Articular chondrocyte of knee joint (primary cell): ENCODE results near the gene DYSF. TPM values are rescaled to one million over a fixed set of nuclear protein-coding genes. Genes with fewer than 3 reads are reported as not detected.

ENCODE experiments used
- total RNA-seq: library from RNA; depleted of rRNA; stranded (reverse); fragments of >200 nt; gene quantifications from 2 replicates; pipeline ENCODE4 v1.2.3, GENCODE V29; 2012

DYSF gene
- total RNA-seq = 0.78 and 2.3 TPM in 2 replicates

GRCh38 chr2:71453404-71454220 is at the start of gene DYSF:
TSS of gene DYSF (plus strand) at chr2:71453561.

Other genes starting within 250 kb of the DYSF start
- 0.65 and 1.1 TPM in 2 replicates for gene PAIP2B, start 226.5 kb upstream of the DYSF start, total RNA-seq
- 160 and 198 TPM in 2 replicates for gene ZNF638, start 121.8 kb upstream of the DYSF start, total RNA-seq